GM19463 (cell line): ENCODE measurements around the gene PLXNB2.
"Not testable (repeated sequence)": the region's sequence is repeated elsewhere in the genome, so short reads cannot be mapped to it uniquely, and the experiment has no call there.

Experiments used
- ATAC-seq: cut with Tn5 transposase; IDR thresholded peaks from one replicate; pipeline ENCODE4 v1.9.1; 2021; ENCODE audit warnings: mild to moderate bottlenecking, moderate library complexity; ENCODE audit not compliant: unreplicated experiment

The PLXNB2 gene

GRCh38 chr22:50282361-50283155 is 24.9 kb downstream of the PLXNB2 start:
- ATAC-seq = no peak

GRCh38 chr22:50281957-50282356 is 25.5 kb downstream of the PLXNB2 start:
- no peak for ATAC-seq

DNA sequence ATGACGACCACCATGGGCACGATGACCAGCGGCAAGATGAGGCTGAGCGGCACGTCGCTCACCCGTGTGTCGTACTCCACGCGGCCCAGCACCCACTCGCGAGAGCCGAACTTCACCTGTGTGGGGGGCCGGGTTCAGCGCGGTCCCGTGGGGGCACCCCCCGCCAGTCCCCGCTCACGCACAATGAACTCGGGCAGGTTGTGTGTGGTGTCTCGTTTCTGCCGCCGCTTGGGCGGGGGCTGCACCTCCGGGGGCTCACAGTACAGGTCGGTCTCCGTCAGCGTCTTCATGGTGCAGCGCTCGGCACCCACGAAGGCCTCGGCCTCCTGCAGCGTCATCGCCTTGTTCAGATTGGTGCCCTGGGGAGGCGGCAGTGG is 26.1 kb downstream of the PLXNB2 start:
- ATAC-seq = no peak

DNA sequence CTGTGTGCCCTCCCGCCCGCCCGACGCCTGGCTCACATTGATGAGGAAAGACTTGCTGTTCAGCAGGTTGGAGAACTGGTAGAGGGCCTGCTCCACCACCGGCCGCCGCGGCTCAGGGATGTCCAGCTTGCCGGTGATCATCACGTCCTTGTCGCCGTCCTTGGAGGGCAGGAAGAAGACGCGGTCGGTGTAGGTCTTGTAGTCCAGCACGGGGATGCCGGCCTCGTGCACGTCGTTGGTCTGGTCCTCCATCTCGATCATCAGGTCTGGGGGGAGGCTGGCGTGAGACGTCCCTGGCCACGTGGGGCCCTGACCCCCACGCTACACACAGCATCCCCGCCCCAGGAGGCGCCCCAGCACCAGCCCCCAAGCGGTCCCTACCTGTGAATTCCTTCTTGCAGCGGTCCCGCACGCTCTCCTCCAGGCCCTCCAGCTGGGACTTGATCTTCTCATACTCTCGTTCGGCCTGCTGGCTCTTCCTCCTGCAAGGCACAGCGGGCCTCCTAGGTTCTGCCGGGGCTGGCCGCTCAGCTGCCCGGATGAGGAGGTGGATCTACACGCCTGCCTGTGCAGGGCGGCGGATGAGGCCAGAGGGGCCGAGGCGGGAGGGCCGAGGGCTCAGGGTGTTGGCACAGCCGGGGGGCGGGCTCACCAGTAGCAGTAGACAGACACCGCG is 26.6 kb downstream of the PLXNB2 start:
- ATAC-seq = no peak

GRCh38 chr22:50280022-50280707 is 27.3 kb downstream of the PLXNB2 start:
- ATAC-seq = no peak

DNA sequence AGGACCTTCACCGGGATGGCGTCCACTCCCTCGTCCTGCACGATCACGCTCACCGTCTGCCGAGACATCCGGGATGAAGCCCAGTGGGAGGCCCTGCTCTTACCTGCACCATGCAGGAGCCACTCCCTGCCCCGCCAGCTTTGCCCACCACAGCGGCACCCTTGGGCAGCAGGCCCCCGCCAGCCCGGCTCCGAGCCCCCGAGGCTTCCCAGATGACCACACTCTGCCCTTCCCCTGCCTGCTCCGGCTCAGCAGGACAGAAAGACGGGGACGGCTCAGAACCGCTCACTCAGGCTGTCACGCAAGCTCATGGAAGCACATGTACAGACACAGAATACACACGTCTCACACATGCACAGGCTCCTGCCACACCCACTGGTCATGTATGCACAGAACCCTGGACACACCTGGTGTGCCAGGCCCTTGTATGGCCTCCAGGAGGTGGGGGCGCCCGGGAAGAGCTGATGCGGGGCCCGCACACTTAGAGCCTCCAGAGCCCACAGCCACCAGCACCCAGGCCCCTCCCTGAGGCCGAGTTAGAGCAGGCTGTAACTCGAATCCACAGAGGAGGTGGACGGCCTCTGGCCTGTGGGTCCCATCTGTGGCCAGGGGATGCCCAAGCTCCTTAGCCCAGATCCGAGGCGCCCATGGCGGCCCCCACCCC is 28.4 kb downstream of the PLXNB2 start:
- no peak for ATAC-seq

DNA sequence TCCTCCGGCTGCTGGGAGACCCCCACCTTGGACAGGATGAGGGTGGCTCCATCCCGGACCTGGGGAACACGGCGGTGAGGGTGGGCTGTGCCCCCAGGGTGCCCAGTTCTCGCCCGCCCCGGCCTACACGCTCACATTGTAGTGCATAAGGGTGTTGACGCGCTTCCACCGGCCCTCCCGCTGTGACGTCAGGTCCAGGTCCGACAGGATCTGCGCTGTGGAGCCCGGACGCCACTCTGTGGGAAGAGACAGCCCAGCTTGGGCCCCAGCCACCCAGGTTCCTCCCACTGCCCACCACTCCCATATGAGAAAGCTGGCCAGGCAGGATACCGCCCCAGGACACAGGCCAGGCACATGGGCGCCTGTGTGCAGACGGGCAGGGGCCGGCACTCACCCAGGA is 29.0 kb downstream of the PLXNB2 start:
- ATAC-seq = no peak

GRCh38 chr22:50277761-50278160 is 29.7 kb downstream of the PLXNB2 start:
- no peak for ATAC-seq

DNA sequence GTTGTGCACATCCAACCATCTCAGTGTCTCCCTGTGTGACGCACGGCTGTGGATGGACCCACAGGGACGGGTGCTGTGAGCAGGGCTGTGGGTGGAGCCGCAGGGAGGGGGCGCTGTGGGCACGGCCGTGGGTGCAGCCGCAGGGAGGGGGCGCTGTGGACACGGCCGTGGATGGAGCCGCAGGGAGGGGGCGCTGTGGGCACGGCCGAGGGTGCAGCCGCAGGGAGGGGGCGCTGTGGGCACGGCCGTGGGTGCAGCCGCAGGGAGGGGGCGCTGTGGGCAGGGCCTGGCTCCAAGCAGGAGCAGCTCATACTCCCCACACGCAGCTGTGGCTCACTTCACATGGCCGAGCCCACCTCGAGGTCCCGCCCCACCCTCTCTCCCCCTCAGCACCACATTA is 31.3 kb downstream of the PLXNB2 start:
- ATAC-seq = peak; percentile 40

- ATAC-seq = no peak
Observed at GRCh38 chr22:50275181-50276055, 32.0 kb downstream of the PLXNB2 start.

DNA sequence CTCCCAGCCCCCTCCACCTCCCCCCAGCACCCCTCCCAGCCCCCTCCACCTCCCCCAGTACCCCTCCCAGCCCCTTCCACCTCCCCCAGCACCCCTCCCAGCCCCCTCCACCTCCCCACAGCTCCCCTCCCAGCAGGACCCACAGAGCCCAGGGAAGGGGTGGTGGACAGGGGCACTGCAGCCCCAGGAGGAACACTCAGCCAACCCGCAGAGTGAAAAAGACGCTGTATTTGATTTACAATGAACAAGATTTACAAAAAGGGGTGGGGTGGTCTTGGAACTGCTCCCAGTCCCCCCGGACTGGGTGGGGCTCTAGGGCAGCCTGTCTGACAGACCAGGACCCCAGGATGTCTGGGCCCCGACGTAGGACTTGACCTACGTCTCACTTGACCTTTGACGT is 32.7 kb downstream of the PLXNB2 start:
- no peak for ATAC-seq

DNA sequence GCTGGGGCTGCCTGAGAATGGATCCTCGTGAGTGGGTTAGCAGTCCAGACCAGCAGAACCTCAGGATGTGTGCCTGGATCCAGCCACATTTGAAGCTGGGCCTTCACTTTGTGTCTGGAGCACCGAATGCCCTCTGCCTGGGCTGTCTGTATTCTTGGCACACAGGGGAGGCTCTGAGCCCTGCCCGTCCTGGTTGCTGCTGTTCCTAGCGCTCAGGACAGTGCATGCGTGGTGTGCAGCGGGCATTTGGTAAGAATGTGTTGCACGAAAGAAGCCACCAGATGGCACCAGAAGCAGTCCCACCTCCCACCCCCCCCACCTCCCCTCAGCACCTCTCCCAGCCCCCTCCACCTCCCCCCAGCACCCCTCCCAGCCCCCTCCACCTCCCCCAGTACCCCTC is 33.1 kb downstream of the PLXNB2 start:
- ATAC-seq = no peak

GRCh38 chr22:50273781-50274180 is 33.7 kb downstream of the PLXNB2 start:
- not testable (repeated sequence) for ATAC-seq

DNA sequence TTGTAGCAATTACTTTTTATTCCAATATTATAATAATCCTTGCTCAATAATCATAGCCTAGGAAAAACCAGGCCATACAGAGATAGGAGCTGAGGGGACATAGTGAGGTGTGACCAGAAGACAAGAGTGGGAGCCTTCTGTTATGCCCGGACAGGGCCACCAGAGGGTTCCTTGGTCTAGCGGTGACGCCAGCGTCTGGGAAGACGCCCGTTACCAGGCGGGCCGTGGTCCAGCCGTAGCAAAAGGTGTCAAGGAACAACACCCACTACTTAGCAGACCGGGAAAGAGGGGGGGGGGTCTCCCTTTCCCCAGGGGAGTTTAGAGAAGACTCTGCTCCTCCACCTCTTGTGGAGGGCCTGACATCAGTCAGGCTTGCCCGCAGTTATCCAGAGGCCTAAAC is 34.1 kb downstream of the PLXNB2 start:
- ATAC-seq = not testable (repeated sequence)

GRCh38 chr22:50272044-50272802 is 35.2 kb downstream of the PLXNB2 start:
- ATAC-seq = no peak

GRCh38 chr22:50271519-50271970 is 35.9 kb downstream of the PLXNB2 start:
- peak; percentile 38 for ATAC-seq

- no peak for ATAC-seq
Observed at GRCh38 chr22:50270666-50271394, 36.6 kb downstream of the PLXNB2 start.

- ATAC-seq = no peak
Observed at GRCh38 chr22:50269970-50270665, 37.3 kb downstream of the PLXNB2 start, which contains the start of gene MAPK11. Gene MAPK11 (minus strand): TSS chr22:50270380. CDS start chr22:50270292, 88 bp downstream.
